Brain microvascular endothelial cell (primary cell): ENCODE measurements around the gene DYNC1I2.
A peak's percentile ranks its signal among the peaks of the same experiment; 100 is the strongest.

Source experiments
- DNase-seq: peaks from one replicate; pipeline ENCODE4 v3.0.0-alpha.2; 2020
- H3K27ac ChIP-seq: fragments of 250-450 bp; sonication (Bioruptor Pico); 2 replicates; pipeline ENCODE4 v1.5.1; 2020; ENCODE audit warnings: mild to moderate bottlenecking, moderate library complexity
- H3K27me3 ChIP-seq: fragments of 250-450 bp; sonication (Bioruptor Pico); replicated peaks from 2 replicates; pipeline ENCODE4 v1.5.1; 2020; ENCODE audit warnings: mild to moderate bottlenecking
- H3K36me3 ChIP-seq: fragments of 250-450 bp; sonication (Bioruptor Pico); replicated peaks from 2 replicates; pipeline ENCODE4 v1.5.1; 2020; ENCODE audit warnings: mild to moderate bottlenecking
- H3K4me3 ChIP-seq: 2 replicates; pipeline ENCODE4 v1.5.1; 2011; ENCODE audit warnings: low read depth, mild to moderate bottlenecking, control low read depth, low read length, moderate library complexity
- in situ Hi-C: cut with HindIII; loops from 2 replicates; pipeline ENCODE4 v1.10.0; 2017; ENCODE audit warnings: low sequenced_read_pairs, low pct_ligation_motif_present
- TF ChIP-seq, protein P1 (sequence below): IDR thresholded peaks from 2 replicates; pipeline ENCODE4 v1.5.1; 2011; ENCODE audit warnings: low read depth, mild to moderate bottlenecking, moderate library complexity, low read length, control low read depth, inconsistent platforms; ENCODE audit errors: missing control alignments

The DYNC1I2 gene

GRCh38 chr2:171718720-171719119, 31.5 kb downstream of the DYNC1I2 start:
- DNase-seq = no peak
- H3K36me3 ChIP-seq = peaks cover 10% of the 10 kb centered on the region
- H3K27me3 ChIP-seq = no peaks in the 10 kb centered on the region
- H3K27ac ChIP-seq = no peak overlapping the region
- TF ChIP-seq, protein P1, sequence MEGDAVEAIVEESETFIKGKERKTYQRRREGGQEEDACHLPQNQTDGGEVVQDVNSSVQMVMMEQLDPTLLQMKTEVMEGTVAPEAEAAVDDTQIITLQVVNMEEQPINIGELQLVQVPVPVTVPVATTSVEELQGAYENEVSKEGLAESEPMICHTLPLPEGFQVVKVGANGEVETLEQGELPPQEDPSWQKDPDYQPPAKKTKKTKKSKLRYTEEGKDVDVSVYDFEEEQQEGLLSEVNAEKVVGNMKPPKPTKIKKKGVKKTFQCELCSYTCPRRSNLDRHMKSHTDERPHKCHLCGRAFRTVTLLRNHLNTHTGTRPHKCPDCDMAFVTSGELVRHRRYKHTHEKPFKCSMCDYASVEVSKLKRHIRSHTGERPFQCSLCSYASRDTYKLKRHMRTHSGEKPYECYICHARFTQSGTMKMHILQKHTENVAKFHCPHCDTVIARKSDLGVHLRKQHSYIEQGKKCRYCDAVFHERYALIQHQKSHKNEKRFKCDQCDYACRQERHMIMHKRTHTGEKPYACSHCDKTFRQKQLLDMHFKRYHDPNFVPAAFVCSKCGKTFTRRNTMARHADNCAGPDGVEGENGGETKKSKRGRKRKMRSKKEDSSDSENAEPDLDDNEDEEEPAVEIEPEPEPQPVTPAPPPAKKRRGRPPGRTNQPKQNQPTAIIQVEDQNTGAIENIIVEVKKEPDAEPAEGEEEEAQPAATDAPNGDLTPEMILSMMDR = no peak
- H3K4me3 ChIP-seq = no peak overlapping the region
- in situ Hi-C loops = no loop called here

DNA sequence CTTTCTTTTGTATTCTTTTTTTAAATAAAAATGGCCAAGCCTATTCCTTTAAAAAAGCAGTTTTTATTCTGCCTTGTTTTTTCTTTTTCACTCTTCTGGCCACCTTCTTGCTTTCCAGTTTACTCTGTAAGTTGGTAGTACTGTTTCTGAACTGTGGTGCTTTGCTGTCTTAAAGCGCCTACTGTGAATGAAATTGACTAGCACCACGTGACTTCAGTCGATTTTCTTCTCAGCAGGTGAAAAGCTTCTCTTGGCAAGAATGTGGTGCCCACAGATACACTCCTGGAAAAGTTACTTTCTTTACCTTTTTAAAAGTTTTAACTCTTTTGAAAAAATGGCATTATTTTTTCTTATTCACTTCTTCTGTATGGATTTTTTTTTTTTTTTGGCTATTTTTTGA, 32.4 kb downstream of the DYNC1I2 start:
- H3K27ac ChIP-seq = no peak overlapping the region
- in situ Hi-C loops = no loop called here
- no peak overlapping the region for H3K4me3 ChIP-seq
- H3K27me3 ChIP-seq = no peaks in the 10 kb centered on the region
- H3K36me3 ChIP-seq = peaks cover 10% of the 10 kb centered on the region
- TF ChIP-seq, protein P1 = no peak
- DNase-seq = no peak

- TF ChIP-seq, protein P1 = no peak
- H3K4me3 ChIP-seq = no peak overlapping the region
- in situ Hi-C loops = no loop called here
- H3K27me3 ChIP-seq = no peaks in the 10 kb centered on the region
- peak; percentile 22 for DNase-seq
- no peak overlapping the region for H3K27ac ChIP-seq
- peaks cover 10% of the 10 kb centered on the region for H3K36me3 ChIP-seq
Measured at GRCh38 chr2:171723716-171724683, 36.7 kb downstream of the DYNC1I2 start.

DNA sequence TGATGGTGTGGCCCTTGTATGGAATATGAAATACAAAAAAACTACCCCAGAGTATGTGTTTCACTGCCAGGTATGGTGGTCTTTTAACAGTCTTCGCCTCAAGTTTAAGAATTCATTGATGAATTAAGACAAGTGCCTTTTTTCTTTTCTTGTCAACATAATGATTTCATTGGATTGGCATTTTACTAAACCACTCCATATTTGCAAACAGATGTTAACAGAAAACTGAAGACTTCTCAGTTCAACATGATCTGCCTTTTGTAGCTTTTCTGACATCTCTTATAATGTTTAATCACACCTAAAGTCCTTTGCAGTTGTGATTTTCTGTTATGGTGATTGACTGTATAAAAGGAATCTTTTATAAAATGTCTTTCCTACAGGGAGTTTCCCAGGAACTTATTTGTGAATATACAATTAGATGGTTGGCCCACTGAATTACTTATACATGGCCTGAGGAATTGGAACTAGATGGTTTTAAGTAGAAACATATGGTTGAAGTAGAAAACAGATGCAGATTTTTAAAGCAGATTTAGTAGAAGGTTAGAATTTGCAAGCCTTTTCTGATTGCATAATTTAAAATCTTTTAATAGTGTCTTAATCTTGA, 39.7 kb downstream of the DYNC1I2 start:
- TF ChIP-seq, protein P1 = no peak
- DNase-seq = no peak
- Histone ChIP-seq H3K27ac (no peak overlapping the region), H3K4me3 (no peak overlapping the region), H3K36me3 (peaks cover 27% of the 10 kb centered on the region), H3K27me3 (no peaks in the 10 kb centered on the region)
- in situ Hi-C loops = no loop called here

DNA sequence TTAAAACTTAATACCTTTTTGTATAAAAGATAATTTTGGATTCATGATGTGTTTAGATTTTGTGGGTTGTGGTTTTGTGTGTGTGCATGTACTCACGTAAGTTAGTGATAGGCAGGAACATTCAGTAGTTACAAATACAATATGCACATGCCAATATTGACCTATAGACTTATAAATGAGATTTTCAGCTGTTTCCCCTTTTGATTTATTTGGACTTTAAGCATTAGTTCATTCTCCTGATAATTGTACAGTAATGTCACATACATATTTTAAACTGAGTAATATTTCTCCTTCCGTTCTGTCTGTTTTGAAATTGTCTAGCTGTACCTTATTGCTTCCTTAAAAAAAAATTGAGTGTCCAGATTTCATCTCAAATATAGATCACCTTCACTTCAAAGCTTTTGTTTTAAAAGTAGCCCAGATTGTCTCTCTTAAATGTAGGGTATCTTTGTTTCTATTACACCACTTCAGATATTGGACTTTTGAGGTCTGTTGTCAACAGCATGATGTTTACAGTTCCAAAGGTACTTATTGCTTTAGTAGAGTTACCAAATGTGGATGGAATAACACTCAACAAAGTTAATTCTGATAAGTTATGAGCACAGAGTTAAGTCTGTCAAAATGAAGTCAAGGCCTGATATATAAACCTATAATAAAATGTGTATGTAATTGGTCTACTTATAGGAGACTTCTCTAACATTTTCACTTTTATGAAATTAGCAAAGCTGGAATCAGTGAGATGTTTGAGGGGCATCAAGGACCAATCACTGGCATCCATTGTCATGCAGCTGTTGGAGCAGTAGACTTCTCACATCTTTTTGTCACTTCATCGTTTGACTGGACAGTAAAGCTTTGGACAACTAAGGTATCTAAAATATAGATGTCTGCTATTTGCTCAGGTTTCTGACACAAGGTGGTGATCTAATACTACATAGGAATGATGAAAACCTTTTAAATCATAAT, 42.0 kb downstream of the DYNC1I2 start:
- Histone ChIP-seq H3K27ac (no peak overlapping the region), H3K27me3 (no peaks in the 10 kb centered on the region), H3K36me3 (peaks cover 40% of the 10 kb centered on the region), H3K4me3 (no peak overlapping the region)
- no peak for DNase-seq
- TF ChIP-seq, protein P1 = no peak
- in situ Hi-C loops = no loop called here
